NB4 (cell line): ENCODE results near the gene SCO1.

Source experiments
- CTCF ChIP-seq: IDR thresholded peaks from one replicate; pipeline ENCODE4 v1.5.1; 2012; ENCODE audit warnings: low read depth, low read length
- POLR2A ChIP-seq: IDR thresholded peaks from 2 replicates; pipeline ENCODE4 v1.6.1; 2011; ENCODE audit warnings: mild to moderate bottlenecking; ENCODE audit not compliant: insufficient read length; ENCODE audit errors: extremely low read depth

- TF ChIP-seq CTCF (no peak), POLR2A (no peak)
Measured at GRCh38 chr17:10716218-10716617, 18.9 kb upstream of the SCO1 start.
